NCI-H748 (cell line): ENCODE data around the gene FBXO45.
"Not testable (repeated sequence)": the region's sequence is repeated elsewhere in the genome, so short reads cannot be mapped to it uniquely, and the experiment has no call there.

Experiments used
- DNase-seq: peaks from one replicate; lab custom pipeline; 2025; ENCODE audit not compliant: unreplicated experiment; lab: John Stamatoyannopoulos, UW

The FBXO45 gene

DNA sequence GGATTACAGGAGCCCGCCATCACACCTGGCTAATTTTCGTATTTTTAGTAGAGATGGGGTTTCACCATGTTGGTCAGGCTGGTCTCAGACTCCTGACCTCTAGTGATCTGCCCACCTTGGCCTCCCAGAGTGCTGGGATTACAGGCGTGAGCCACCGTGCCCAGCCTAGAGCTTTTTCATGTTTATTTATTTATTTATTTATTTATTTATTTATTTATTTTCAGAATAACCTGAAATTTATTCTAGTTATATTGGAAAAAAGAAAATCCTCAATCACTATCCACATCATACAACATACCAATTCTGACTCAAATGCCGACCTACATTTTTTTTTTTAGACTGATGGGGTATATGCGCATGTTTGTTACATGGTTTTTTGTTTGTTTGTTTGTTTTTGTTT, 46.8 kb downstream of the FBXO45 start:
- not testable (repeated sequence) for DNase-seq

DNA sequence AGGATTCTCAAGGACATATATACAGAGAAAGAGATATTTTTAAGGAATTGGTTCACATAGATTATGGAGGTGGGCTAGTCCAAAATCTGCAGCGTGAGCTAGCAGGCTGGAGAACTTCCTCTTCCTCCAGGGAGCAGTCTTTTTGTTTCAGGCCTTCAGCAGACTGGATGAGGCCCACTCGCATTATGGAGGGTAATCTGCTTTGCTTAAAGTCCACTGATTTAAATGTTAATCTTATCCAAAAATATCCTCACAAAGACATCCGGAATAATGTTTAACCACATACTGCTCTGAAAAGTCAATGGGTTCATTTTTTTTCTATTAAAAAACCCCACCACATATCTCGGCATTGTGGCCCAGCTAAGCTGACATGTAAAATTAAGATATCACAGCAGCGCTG, 48.8 kb downstream of the FBXO45 start:
- DNase-seq, result no peak

DNA sequence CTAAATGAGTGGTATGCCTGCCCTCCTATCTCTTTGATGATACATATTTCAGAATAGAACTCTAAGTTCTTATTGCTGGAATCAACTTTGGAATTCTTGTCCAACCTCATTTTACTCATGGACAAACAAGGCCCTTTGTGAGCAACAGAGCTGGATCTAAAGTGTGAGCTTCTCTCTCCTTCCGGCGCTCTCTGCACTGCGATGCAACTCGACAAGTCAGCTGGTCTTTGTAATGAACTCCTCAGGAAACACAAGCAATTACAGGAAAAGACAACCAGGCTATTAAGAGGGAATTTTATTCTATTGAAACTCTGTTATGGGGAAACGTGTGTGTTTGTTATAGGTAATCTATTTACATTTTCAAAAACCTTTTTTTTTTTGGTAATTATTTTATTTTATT, 50.8 kb downstream of the FBXO45 start:
- peak; percentile 49 for DNase-seq

DNA sequence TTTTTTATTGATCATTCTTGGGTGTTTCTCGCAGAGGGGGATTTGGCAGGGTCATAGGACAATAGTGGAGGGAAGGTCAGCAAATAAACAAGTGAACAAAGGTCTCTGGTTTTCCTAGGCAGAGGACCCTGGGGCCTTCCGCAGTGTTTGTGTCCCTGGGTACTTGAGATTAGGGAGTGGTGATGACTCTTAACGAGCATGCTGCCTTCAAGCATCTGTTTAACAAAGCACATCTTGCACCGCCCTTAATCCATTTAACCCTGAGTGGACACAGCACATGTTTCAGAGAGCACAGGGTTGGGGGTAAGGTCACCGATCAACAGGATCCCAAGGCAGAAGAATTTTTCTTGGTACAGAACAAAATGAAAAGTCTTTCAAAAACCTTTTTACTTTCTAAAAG, 51.2 kb downstream of the FBXO45 start:
- not testable (repeated sequence) for DNase-seq

DNA sequence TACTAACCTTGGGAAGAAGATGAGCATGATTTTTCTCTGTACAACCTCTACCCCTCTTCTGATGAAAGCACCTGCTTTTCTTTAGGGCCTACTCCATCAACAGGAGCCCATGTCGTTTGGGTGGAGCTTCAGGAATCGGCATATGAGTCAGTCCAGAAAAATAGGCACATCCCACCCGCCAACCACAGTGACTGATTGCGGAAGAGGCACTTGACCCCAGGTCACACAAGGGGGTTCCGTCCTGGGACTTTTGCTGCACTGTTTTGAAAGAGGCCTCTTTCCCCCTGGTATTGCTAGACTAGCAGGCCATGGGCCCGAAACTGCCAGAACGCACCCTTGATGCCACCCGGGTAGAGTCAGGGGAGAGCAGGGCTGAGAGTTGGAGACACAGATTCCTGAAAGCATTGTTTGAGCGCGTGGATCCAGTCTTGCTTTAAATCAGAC, 51.7 kb downstream of the FBXO45 start:
- peak; percentile 23 for DNase-seq

DNA sequence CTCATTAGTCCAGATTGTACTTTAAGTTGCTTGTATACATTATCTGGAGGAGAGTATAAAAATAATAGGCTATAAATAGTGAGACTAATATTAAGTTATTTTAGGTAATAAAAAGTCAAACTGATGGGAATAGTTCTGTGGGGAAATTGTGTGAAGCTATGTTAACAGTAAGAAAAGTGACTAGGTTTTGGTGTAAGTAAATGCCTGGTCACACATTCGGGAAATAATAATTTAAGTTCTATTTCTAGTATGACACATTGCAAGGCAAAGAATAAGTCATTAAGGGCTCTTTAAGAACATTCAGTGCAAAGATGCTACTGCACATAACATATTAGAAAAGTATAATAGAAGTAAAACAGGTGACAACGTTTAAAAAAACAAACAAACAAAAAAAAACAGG, 52.2 kb downstream of the FBXO45 start:
- DNase-seq, result no peak

DNA sequence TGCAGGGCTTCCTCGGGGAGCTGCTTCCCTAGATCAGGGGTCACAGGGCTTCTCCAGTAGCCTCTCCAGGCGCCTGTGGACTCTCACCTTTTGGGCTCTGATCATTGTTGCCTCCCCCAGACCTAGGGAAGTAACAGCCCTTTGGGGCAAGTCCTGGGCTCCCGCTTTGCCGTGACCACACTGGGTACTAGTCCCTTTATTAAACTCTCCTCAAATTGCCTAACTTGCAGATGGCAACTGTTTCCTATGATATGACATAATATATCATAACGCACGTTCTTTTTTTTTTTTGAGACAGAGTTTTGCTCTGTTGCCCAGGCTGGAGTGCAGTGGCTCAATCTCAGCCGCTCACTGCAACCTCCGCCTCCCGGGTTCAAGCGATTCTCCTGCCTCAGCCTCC, 53.2 kb downstream of the FBXO45 start:
- no peak for DNase-seq

DNA sequence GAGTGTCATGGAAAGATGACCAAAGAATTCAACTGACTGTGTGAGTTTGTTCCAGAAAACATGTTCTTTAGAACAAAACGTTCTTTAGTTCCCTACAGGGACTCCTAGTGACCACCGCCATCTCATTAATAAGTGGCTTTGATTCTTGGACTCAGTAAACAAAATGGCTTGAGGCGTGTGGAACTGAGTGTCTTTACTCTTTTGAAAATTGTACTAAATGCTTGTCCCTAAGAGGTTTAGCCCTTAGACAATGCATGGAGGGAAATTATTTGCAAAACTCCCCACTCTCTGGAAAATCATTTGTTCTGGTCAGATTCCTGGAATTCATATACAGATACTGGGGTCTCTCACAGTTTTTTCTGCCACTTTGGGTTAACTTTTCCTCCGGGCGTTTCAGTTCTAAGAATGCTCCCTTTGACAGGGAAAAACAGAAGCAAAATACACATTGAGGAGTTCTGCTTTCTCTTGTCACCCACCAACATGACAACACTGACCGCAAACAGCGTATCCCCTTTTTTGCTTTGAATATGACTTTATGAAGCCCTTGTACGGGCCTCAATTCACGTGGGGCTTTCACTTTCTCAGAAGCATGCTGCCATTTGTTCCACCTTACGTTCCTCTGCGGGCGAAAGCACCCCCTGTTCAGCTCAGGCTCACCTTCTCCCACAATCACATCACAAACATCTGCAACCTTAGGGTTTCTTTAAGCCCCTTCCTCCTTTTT, 55.8 kb downstream of the FBXO45 start:
- DNase-seq, result no peak

DNA sequence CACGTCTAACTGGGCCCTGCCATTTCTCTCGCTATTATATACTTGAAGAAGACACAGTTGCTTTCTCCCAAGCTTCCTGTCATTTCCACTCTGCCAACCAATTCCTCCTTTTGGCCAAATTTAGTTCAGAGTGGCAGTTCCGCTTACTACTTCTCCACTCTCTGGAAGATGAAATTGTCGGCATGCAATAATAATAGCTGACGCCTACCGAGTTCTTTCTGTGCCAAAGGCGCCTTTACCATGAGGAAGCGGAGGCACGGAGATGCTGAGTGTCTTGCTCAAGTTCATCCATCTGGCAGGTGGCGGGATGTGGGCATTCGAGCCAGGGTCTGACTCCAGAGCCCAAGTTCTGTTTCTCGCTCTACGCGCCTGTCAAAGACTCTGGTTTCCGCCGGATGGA, 56.4 kb downstream of the FBXO45 start:
- DNase-seq, result no peak

DNA sequence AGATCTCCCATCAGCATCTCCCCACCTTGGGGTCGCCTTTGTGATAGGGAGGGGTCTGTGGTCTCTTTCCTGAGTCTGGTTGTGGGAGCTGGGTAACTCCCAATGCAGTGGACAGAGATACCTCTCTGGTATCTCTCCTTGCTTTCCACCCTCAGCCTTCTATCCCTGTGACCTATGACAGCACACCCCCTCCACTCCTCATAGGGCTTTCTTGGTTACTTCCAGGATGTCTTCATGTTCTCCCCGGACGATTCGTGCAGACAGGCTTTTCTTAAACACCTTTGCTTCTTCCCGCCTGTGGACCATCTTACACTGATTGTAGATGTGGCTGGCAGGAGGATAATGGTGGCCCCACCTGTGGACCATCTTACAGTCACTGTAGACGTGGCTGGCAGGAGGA, 56.9 kb downstream of the FBXO45 start:
- no peak for DNase-seq

DNA sequence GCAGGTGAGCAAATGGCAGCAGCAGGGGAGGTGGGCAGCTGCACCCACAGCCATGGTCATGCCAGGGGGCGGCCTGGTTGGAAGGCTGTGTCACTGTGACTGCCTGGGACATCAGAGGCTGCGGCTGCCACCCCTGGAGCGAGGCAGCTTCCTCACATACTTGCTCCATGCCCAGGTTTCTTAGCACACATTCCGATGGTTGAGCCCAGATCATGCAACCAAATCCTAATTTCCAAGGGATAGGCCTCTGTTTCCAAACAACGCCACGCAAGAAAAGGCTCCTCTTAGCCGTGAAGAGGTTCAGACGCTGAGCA, 59.4 kb downstream of the FBXO45 start:
- no peak for DNase-seq

DNA sequence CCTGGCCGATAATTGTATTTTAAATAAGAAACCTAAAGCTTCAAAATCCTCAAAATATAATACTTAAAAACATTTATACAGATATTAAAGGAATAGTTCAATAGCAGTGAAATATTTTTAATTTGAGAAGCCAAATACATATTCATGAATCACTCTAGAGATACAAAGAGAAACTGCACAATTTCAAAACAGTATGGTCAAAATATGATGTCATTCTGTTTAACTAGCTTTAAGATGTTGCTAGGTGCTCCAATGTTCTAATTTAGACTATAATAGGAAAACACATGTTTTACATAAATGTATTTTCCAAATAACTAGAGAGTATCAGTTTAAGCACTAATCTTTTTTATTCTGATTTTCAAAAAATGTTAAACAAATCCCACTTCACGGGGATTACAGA, 60.8 kb downstream of the FBXO45 start:
- DNase-seq, result no peak

DNA sequence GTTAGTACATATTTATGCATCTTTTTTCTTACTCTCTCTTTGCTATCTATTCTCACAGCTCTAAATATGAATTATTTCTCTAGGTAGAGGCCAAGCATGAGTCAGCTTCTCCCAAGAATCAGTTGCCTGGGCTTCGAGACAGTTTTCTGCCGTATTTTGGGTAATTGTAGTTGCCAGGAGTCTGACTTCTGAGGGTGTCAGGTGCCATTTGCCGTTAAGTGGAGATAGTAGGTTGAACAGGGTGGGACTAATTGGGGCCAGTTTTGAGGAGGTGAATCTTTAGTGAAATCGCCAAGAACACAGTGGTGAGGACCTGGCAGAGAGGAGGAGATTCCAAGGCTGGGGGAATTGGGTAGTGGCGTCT, 63.2 kb downstream of the FBXO45 start:
- peak; percentile 43 for DNase-seq

DNA sequence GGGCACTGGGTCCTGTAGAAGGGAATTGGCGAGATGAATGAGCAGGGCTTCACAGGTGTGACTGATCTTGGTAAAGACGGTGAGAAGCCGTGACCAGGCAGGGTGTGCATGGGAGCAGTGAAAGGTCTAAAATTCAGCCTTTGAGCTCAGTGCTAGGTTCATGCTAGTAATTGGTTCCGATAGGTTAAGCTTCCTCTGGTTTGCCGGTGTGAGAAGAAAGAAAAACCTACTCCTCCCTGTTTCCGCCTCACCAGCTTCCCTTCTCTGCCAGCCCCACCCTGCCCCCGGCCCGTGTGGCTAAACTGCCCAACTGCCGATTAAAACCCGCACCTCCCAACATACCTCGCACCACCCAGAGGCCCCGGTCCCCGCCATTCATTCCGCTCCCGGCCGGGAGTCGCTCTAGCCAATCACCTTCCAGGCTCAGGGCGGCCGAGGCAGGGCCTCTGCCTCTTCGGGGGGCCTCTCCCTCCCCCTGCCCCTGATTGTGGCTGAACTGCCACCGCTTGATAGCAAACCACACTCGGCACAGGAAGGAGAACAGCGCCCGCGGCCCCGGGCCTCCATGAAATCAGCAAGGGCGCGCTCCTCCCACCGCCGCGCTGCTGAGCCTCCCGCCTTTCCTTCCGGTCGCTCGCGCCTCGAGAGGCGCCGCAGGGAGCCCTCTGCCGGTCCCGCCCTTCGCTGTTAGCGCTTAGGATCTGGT, 63.7 kb downstream of the FBXO45 start:
- DNase-seq, result peak; percentile 89

DNA sequence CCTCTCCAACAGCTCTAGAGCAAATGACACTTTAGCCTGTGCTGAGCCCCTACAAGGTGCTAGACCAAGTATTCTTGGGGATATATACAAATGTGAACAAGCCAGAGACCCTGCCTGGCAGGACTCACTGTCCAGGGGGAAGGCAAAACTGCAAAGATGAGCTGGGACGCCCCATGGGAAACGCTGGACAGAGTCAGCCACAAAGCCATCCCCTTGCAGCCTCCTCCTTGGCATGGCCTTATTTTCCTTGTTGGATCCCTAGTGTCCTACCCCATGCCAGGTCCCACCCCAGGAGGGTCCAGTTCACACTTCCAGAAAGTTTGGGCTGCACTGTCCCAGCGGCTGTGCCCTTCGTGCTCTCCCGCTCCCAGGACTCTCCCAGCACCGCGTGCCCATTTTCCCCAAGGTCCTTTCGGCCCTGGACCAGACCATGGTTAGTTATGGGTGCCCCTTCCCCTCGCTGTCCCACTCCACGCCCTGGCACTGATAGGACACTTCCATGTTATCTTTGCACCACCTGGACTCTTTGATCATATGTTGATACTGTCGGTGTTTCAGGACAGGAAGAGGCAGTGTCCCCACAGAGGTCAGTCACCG, 65.2 kb downstream of the FBXO45 start:
- DNase-seq, result no peak

DNA sequence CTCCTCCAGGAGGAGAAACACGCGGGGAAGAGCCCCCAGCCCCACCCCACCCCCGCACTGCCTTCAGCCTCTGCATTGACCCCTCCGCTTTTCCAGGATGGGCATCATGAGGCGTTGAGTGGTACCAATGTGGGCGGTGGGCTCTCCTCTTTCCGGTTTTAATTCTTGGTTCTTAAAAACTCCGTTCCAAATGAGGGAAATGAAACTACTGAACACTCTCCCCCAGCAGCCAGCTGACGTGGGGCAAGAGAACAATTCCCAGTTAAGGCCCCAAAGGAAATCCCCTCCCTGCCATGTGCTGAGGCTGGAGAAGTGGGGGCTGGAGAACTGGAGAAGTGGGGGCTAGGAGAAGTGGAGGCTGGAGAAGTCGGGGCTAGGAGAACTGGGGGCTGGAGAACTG, 65.8 kb downstream of the FBXO45 start:
- no peak for DNase-seq

DNA sequence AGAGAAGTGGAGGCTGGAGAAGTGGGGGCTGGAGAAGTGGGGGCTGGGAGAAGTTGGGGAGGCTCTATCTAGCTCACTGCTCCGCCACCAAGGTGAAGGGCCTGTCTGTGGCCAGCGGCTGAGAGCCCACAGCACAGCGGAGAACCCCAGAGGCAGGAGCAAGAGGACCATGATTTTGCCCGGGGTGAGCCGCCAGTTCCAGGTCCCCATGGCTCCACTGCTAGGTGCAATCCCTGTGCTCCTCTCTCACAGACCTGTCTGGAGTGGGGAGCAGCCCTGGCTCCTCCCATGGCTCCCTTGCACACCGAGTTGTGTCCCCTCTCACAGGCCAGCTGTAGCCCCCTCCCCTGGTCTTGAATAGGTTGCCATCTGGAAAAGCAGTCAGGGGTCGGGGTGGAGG, 66.4 kb downstream of the FBXO45 start:
- no peak for DNase-seq

DNA sequence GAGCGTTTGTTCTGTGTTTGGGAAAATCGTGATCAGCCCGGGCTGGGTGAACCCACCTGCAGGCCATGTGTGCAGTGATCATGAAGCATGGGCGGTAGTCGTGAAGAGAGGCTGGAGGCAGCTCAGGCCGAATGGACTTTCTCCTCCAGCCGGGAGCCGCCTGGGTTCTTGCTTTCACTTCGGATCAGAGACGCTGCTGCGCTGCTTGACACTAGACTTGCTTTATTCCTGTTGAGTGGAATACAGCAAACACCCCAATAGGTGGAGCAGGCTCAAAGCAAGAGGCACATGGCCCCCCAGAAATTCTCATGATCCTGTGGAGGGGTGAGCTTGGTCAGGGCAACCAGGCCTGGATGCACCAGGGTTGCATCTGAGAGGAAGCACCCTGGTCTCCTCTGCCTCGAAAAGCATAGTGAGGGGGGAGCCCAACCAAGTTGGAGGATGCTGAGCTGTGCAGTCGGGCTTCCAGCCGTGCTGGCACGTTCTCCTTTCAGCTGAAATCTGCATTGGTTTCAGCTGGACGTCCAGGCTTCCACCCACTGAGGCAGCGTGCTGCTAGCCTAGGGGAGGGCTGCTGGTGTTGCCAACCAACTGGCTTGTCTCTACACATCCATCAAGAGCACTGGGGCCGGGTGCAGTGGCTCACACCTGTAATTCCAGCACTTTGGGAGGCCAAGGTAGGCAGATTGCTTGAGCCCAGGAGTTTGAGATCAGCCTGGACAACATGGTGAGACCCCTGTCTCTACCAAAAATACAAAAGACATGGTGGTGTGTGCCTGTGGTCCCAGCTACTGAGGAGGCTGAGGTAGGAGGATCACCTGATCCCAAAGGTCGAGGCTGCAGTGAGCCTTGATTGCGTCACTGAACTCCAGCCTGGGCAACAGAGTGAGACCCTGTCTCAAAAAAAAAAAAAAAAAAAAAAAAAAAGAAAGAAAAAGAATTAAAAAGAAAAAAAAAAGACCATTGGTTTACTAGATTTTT, 68.2 kb downstream of the FBXO45 start:
- DNase-seq, result no peak

DNA sequence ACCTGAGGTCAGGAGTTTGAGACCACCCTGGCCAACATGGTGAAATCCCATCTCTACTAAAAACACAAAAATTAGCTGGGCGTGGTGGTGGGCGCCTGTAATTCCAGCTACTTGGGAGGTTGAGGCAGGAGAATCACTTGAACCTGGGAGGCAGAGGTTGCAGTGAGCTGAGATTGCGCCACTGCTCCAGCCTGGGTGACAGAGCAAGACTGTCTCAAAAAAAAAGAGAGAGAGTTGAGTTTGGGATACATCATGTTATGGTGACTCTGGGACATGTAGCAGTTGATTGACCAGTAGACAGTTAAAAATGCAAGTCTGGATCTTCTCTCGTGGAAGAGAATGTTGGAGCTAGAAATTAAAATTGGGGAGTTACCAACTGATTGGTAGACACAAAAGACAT, 69.5 kb downstream of the FBXO45 start:
- DNase-seq, result not testable (repeated sequence)
